ENCODE data around the gene DBN1. TPM values are rescaled to one million over a fixed set of nuclear protein-coding genes. Genes with fewer than 3 reads are reported as not detected.

The DBN1 gene
- total and polyA plus RNA-seq, 9 of the 15 experiments (the other 6 are each of a cell fraction or from before 2014, with no cell fraction given) = 0.25 to 87.2 (median 27.9) TPM

- TF ChIP-seq REST (IDR thresholded peaks at IDR 0.05; ENCODE audit: borderline replicate concordance) = no peak
- no peak for TF ChIP-seq REST (CRISPR knock-in tag; IDR thresholded peaks at IDR 0.05; ENCODE audit: low read depth)
- no peak for TF ChIP-seq TCF7 (IDR thresholded peaks at IDR 0.05; ENCODE audit: borderline replicate concordance)
- TF ChIP-seq CTBP1 (IDR thresholded peaks at IDR 0.05; ENCODE audit: borderline replicate concordance) = no peak
- no peak for TF ChIP-seq POLR2AphosphoS2 (IDR thresholded peaks at IDR 0.05; ENCODE audit: low read length)
- TF ChIP-seq ZFP36 (IDR thresholded peaks at IDR 0.05; ENCODE audit: low read depth, low read length, partially characterized antibody) = no peak
- TF ChIP-seq MIER1 (IDR thresholded peaks at IDR 0.05; ENCODE audit: low read depth) = no peak
- no peak for TF ChIP-seq SMARCA4 (IDR thresholded peaks at IDR 0.05)
Measured at GRCh38 chr5:177428574-177429217, 44.7 kb downstream of the DBN1 start (continued).

Data from K562 (cell line).